MM.1S (cell line): ENCODE results near the gene TPTE2.

Source experiments
- DNase-seq: peaks from one replicate; pipeline ENCODE4 v3.0.0-alpha.2; 2015
- H2AFZ ChIP-seq: fragments of 300-600 bp; sonication (generic); 2 replicates; pipeline ENCODE4 v1.6.0; 2016; ENCODE audit warnings: antibody characterized with exemption, low read length
- H3F3A ChIP-seq: fragments of 300-600 bp; sonication (generic); 2 replicates; pipeline ENCODE4 v1.6.1; 2016; ENCODE audit warnings: mild to moderate bottlenecking, antibody characterized with exemption, low read length, moderate library complexity, mixed read lengths; ENCODE audit not compliant: insufficient read depth
- H3K27ac ChIP-seq: fragments of 300-600 bp; sonication (generic); 2 replicates; pipeline ENCODE4 v1.5.1; 2016; ENCODE audit warnings: mild to moderate bottlenecking, low read length
- H3K27me3 ChIP-seq: fragments of 300-600 bp; sonication (generic); replicated peaks from 2 replicates; pipeline ENCODE4 v1.6.0; 2016; ENCODE audit warnings: low read length; ENCODE audit not compliant: insufficient read depth
- H3K36me3 ChIP-seq: fragments of 300-600 bp; sonication (generic); replicated peaks from 2 replicates; pipeline ENCODE4 v1.6.1; 2016; ENCODE audit warnings: mild to moderate bottlenecking, low read length, mixed read lengths; ENCODE audit not compliant: insufficient read depth
- H3K4me1 ChIP-seq: fragments of 300-600 bp; sonication (generic); 2 replicates; pipeline ENCODE4 v1.6.1; 2016; ENCODE audit warnings: low read length, mixed read lengths
- H3K4me2 ChIP-seq: fragments of 300-600 bp; sonication (generic); 2 replicates; pipeline ENCODE4 v1.6.0; 2016; ENCODE audit warnings: low read depth, low read length
- H3K4me3 ChIP-seq: fragments of 300-600 bp; sonication (generic); 2 replicates; pipeline ENCODE4 v1.5.1; 2016; ENCODE audit warnings: low read length, mixed read lengths
- H3K79me2 ChIP-seq: fragments of 300-600 bp; sonication (generic); 2 replicates; pipeline ENCODE4 v1.6.1; 2016; ENCODE audit warnings: mixed run types, low read length, mixed read lengths
- H3K9ac ChIP-seq: fragments of 300-600 bp; sonication (generic); 2 replicates; pipeline ENCODE4 v1.6.1; 2016; ENCODE audit warnings: low read length, mixed read lengths
- H3K9me2 ChIP-seq: fragments of 300-600 bp; sonication (generic); replicated peaks from 2 replicates; pipeline ENCODE4 v1.6.1; 2016; ENCODE audit warnings: mild to moderate bottlenecking, low read length, mixed read lengths; ENCODE audit not compliant: insufficient read depth
- H3K9me3 ChIP-seq: fragments of 300-600 bp; sonication (generic); replicated peaks from 2 replicates; pipeline ENCODE4 v1.6.1; 2016; ENCODE audit warnings: mild to moderate bottlenecking, low read length, mixed read lengths; ENCODE audit not compliant: insufficient read depth
- H4K20me1 ChIP-seq: fragments of 300-600 bp; sonication (generic); 2 replicates; pipeline ENCODE4 v1.6.1; 2016; ENCODE audit warnings: mild to moderate bottlenecking, low read length, moderate library complexity, mixed read lengths; ENCODE audit not compliant: insufficient read depth
- CTCF ChIP-seq: fragments of 300-600 bp; sonication (generic); IDR thresholded peaks from 2 replicates; pipeline ENCODE4 v1.5.1; 2016; ENCODE audit warnings: antibody characterized with exemption, low read length, mixed read lengths
- EZH2 ChIP-seq: fragments of 300-600 bp; sonication (generic); optimal IDR thresholded peaks from 2 replicates; pipeline ENCODE3; 2017; ENCODE audit warnings: low read depth, mild to moderate bottlenecking, antibody characterized with exemption, low read length, mixed read lengths
- EZH2phosphoT487 ChIP-seq: fragments of 300-600 bp; sonication (generic); IDR thresholded peaks from 2 replicates; pipeline ENCODE4 v1.6.1; 2018; ENCODE audit warnings: antibody characterized with exemption, low read length

Gene TPTE2

DNA sequence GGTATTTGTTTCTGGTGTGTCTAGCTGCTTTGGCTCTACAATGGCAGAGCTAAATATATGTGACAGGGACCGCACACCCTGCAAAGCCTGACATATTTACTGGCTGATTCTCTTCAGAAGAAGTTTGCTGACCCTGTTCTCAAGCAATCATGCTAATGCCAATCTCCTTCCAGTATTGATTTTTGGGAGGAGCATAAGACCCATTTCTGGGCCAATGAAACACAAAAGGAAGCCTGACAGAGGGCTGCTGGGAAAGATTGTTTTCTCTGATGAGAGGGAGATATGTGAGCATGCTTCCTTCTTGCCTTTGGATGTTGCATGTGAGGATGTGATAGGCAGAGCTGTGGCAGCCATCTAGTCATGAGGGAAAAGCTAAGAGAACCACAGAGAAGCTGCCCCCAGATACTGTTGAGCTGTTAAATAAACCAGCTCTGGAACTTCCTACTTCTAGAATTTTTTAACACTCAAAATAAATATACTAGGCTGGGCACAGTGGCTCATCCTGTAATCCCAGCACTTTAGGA lies 31.4 kb upstream of the TPTE2 start:
- Histone ChIP-seq H3K79me2 (no peaks in the 10 kb centered on the region), H3K4me2 (no peak overlapping the region), H3F3A (no peaks in the 10 kb centered on the region), H3K4me1 (no peaks in the 10 kb centered on the region), H3K9ac (no peak overlapping the region), H2AFZ (no peak overlapping the region), H4K20me1 (no peaks in the 10 kb centered on the region), H3K9me2 (no peaks in the 10 kb centered on the region), H3K4me3 (no peak overlapping the region), H3K9me3 (no peaks in the 10 kb centered on the region), H3K27ac (no peak overlapping the region), H3K36me3 (no peaks in the 10 kb centered on the region), H3K27me3 (no peaks in the 10 kb centered on the region)
- DNase-seq = no peak
- TF ChIP-seq EZH2phosphoT487 (no peak), CTCF (no peak), EZH2 (no peak)

GRCh38 chr13:19591864-19592263 lies 30.5 kb upstream of the TPTE2 start:
- DNase-seq = no peak
- Histone ChIP-seq H3K9me3 (no peaks in the 10 kb centered on the region), H3K4me1 (no peaks in the 10 kb centered on the region), H3K9me2 (no peaks in the 10 kb centered on the region), H4K20me1 (no peaks in the 10 kb centered on the region), H3K4me2 (no peak overlapping the region), H3K4me3 (no peak overlapping the region), H3K36me3 (no peaks in the 10 kb centered on the region), H3K79me2 (no peaks in the 10 kb centered on the region), H3K9ac (no peak overlapping the region), H3K27me3 (no peaks in the 10 kb centered on the region), H3K27ac (no peak overlapping the region), H3F3A (no peaks in the 10 kb centered on the region), H2AFZ (no peak overlapping the region)
- no peak for TF ChIP-seq EZH2phosphoT487

DNA sequence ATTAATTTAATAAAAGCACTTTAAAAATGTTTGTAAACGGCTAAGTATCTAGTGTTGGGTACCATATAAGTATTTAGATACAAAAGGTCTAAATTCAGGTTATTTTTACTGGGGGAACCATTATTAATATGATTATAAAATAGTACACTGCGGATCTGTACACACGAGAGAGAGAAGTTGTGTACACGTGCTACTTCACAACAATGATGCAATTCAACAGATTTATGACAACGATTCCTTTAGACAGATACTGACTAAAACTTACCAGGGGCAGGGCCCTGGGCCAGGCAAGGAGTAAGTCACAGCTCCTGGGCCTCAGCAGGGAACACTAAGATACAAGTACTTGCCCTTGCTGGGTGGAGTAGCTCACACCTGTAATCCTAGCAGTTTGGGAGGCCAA lies 29.1 kb upstream of the TPTE2 start:
- DNase-seq = no peak
- Histone ChIP-seq H3K9me3 (no peaks in the 10 kb centered on the region), H4K20me1 (no peaks in the 10 kb centered on the region), H3K36me3 (no peaks in the 10 kb centered on the region), H3K27ac (no peak overlapping the region), H3K27me3 (no peaks in the 10 kb centered on the region), H3K4me3 (no peak overlapping the region), H3K79me2 (no peaks in the 10 kb centered on the region), H3K4me1 (no peaks in the 10 kb centered on the region), H3K9me2 (no peaks in the 10 kb centered on the region), H3K4me2 (no peak overlapping the region), H3F3A (no peaks in the 10 kb centered on the region), H3K9ac (no peak overlapping the region), H2AFZ (no peak overlapping the region)
- TF ChIP-seq EZH2phosphoT487 (no peak), CTCF (no peak), EZH2 (no peak)

DNA sequence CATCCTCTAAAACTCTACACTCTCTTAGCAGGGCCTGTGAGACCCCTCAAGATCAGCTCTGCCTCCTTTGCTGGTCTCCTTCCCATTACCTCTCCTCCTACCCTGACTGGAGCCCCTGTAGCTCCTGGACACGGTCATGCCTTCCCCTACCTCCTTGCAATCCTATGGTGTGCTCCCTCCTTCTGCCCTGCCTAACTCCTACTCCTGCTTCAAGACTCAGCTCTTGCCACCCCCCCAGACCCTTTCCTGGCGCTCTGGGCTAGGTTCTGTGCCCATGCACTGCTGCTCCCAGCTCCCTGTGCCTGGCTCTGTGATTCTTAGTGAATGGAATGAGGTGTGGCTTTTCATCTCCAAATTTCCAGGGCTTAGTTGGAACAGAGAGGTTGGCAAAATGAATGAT lies 28.0 kb upstream of the TPTE2 start:
- Histone ChIP-seq H3K4me3 (no peak overlapping the region), H3K9me2 (no peaks in the 10 kb centered on the region), H4K20me1 (no peaks in the 10 kb centered on the region), H3K9ac (no peak overlapping the region), H3K79me2 (no peaks in the 10 kb centered on the region), H3K27ac (no peak overlapping the region), H3K27me3 (no peaks in the 10 kb centered on the region), H3K4me2 (no peak overlapping the region), H3K36me3 (no peaks in the 10 kb centered on the region), H3F3A (no peaks in the 10 kb centered on the region), H2AFZ (no peak overlapping the region), H3K9me3 (no peaks in the 10 kb centered on the region), H3K4me1 (no peaks in the 10 kb centered on the region)
- TF ChIP-seq CTCF = no peak
- TF ChIP-seq EZH2 = no peak
- no peak for TF ChIP-seq EZH2phosphoT487
- DNase-seq = no peak
